Amygdala (tissue), 56 donors: ENCODE results near the gene PUM1.
"Not testable (repeated sequence)": the region's sequence is repeated elsewhere in the genome, so short reads cannot be mapped to it uniquely, and the experiment has no call there.

Experiments
- DNase-seq, 56 donors: peaks; one replicate each; lab custom pipeline; 2025; lab: John Stamatoyannopoulos, UW

The PUM1 gene

DNA sequence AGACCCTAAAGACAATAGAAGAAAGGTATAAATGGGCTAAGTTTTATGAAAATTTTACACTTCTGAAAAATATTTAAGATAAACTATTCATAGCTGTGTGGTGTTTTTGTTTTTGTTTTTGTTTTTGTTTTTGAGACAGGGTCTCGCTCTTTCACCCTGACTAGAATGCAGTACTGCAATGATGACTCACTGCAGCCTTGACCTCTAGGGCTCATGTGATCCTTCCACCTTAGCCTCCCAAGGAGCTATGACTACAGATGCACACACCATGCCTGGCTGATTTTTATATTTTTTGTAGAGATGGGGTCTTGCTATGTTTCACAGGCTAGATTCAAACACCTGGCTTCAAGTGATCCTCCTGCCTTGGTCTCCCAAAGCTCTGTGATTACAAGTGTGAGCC is 66.6 kb downstream of the PUM1 start:
- no peak for DNase-seq

DNA sequence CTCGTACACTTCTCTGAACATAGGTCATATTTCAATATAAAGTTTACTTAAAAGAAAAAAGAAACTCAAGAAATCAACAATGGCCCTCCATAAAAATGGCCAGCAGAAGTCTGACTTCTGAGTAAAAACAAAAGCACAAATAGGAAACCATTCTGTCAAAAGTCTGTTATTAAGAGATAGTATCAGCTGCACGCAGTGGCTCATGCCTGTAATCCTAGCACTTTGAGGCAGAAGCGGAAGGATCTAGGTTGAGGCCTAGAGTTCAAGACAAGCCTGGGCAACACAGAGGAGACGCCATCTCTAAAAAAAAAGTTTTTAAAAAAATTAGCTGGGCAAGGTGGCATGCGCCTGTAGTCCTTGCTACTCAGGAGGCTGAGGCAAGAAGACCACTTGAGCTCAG is 67.3 kb downstream of the PUM1 start:
- no peak for DNase-seq

DNA sequence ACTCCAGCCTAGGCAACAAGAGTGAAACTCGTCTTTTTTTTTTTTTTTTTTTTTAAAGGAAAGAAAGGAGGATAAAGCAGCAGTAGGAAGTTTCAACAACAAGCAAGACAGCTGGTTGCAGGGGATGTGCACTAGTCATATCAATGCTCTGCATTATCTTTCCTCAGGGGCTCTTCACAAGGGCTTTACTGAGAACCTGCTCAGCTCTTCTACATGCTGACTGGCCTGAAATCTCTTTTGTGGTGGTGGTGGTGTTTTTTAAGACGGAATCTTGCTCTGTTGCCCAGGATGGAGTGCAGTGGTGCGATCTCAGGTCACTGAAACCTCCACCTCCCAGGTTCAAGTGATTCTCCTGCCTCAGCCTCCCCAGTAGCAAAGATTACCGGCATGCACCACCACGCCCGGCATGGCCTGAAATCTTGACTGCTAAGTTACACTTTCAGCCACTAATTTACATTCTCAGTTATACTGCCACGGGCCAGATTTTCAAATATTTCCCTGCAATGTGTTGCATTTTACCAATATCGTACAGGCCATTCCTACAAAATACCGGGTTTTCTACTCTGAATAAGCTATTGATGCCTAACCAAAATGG is 68.0 kb downstream of the PUM1 start:
- DNase-seq: no peak

DNA sequence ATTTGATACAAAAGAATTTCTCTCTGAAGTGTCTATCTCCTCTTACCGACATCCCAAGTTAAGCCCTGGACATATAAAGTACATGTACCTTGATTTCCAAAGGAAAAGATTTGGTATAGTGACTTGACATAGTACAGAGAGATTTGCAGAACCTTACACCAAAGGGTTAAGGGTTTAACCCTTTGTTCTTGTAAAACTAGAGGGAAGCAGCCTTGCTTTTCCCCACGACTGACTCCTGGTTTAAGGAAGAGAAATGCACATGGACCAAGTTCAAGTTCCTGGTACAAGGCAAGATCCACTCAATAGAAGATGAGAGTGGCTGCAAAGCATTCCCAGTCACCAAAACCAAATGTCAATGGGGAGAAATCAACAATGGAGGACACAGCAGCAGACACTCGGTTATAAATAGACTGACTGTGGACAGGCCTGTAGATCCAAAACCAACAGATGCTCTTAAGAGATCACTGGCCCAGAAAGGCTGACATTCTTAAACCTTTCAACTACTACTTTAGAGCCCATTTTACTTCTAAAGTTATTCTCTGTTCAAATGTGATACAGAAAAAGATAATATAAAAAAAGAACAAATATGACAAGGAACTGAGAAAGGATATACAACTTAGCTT is 69.4 kb downstream of the PUM1 start:
- DNase-seq: no peak

DNA sequence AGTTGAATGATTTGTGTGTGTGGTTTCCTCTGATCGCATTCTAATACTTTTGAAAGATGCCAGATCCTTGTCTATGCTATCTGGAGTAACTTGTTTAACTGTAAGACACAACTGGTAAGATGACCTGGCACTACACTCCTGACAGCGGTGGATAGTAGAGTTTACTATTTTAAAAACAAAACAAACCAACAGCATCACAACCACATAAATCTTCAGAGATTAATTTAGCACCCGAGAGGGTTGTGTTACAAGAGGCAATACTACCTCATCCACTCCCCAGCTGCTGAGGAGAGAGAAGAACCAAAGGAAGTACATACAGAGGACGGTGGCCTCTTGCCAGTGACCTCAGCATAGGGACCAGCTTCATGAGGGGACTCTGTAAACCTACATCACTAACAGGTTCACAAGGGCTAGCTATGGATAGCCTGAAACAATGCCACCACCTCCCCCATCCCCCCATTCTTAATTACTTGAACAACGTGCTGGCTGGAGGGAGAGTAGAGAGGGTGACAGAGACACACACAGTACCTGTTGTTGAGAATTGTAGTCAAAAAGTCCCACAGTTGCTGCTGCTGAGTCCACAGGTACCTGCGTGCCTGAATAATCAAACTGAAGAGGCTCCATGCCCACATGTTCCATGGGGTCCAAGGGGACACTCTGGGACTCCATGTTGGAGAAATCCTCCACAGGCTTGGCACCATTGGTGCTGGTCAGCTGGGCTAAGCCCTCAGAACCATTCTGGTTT is 73.5 kb downstream of the PUM1 start:
- DNase-seq: no peak

DNA sequence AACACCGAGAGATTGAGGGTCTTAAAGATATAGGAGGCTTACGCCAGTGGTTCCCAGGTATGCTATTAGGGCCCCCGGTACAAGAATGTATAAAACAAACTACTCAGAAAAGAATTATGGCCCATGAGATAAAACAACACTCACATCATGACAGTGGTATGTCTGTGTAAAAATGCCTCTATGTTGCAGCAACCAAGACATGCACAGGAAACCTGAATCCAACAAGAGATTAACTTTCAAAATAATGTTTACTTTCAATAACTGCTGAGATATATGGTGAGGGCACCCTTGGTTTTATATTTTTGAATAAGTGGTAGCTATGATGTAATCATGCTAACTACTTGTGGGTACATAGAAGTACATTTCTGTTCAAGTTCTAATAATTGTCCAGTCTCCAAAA is 74.9 kb downstream of the PUM1 start:
- no peak for DNase-seq

DNA sequence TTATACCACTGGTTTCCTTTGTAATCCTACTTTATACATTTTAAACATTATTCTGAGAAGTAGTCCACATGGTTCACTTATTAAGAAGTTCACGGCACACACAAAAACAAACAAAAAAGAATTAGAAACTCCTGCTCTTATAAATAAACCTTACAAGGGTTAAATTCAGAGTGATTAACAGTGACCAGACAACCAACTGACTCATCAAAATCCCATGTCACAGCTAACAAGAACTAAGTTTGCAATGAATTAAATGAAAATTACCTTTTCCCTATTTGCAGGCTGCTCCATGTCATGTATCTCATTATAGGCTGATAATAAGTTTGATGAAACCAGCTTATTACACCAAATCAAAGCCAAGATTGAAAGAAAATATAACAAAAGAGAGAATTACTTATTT is 77.5 kb downstream of the PUM1 start:
- DNase-seq: no peak

DNA sequence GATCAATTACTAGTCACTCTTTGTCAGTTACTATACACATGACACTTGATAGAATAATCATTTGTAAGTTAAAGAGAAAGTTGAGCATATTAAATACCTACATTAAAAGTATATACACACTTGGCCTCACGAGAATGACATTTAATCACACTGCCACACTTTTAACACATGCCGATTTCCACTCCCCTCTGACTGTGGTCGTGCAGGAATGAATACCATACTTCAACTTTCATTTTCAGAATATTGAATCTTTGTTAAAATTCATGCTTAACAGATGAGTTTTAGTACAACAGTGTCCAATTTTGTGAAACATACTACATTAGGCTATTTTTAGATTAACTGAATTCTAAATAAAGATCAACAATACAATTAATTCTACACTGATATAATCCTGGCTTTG is 78.8 kb downstream of the PUM1 start:
- no peak for DNase-seq

DNA sequence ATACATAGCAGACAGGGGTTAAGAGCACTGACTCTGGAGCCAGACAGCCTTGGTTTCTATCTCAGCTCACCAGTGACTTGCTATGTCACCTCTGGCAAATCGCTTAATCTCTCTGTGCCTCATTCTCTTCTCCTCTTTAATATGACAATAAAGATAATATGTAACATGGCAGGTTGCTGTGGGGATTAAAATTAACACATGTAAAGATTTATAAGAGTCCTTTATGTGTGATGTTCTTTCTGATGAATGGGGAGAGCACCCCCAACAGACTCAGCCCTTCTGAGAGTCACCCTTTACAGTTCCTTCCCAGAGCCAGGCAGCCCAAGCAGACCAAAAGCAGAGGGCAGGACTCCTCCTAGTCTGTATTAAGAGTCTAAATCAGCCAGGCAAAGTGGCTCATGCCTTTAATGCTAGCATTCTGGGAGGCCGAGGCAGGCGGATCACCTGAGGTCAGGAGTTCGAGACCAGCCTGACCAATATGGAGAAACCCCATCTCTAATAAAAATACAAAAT is 80.5 kb downstream of the PUM1 start:
- DNase-seq: no peak

DNA sequence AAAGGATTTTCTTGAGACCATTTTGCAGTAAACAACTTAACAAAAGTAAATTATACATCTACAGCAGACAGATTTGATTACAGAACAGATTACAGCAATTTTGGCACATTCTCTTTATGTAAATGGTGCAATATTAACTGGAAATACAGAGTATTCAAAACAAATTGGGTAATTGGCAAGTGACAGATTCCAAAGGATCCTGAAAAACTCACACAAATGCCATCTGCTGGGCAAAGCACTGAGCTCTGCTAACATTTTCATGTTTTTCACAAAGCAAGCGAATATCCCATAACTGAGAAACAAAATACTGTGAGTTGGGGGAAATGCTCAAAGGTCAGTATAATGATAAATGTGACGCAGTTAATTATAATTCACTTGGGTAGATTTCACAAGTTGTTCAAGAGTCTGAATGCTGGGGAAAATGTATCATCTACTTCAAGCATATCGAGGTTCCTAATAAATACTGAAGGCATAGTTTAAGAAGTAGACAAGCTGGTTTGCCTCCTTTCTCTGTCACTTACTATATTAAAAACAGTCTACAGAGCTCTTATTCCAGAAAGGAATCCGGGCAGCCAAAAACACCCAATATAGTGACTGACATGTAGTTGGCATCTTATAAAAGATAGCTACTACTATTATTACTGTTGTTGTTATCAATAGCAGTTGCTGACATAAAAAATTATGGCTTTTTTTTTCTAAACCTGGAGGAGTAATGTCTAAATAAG is 81.2 kb downstream of the PUM1 start:
- DNase-seq: no peak

DNA sequence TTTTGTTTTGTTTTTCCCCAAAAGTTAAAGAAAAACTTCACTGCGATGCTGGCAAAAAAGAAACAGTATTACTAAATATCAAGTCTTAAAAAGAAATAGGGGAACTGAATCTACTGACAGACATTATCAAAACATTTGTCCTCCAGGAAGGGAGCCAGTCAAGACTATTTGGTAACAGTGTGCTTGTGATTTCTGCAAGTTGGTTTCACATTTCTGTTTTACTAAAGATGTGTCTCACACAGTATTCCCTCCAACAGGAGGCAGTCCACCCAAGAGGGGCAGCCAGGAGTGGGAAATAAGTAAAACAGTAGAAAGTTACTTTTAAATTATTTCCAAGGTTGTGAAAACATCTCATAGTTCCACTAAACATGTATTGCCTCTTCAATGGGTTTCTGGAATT is 82.6 kb downstream of the PUM1 start:
- DNase-seq: peak in 1 of 56 donors; percentile 14

DNA sequence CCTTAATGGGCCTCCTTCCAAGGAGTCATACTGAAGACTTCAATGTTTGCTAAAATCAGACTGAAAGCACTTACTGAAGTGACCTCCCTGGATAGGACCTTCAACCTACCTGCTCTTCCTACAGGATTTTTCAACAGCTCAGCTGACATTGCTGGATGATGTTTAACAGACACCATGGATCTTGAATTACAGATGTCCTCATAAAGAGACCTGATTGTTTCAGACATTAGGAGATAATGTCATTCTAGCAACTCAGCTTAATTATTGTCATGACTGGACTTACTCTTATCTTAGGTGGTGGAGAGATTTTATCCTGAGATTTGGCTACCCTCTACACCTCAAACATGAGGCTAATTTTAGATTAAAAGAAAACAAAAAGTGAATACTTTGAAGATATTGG is 83.1 kb downstream of the PUM1 start:
- no peak for DNase-seq

DNA sequence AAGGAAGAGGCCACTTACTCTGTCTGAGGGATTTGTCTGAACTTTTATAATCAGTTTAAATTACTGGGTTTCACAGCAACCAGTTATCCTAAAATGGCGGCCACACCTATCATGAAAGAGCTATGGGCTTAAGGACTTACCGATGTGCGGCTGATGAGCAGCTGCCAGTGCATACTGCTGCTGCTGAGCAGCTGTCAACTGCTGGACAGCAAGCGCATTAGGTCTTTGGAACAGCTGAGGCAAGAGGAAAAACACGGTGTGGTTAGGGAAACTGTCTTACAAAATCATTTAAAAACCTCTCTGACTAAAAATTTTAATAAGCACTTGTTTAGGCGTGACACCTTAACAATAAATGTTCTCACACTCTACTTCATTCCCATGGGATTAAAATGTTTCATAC is 84.3 kb downstream of the PUM1 start:
- no peak for DNase-seq

DNA sequence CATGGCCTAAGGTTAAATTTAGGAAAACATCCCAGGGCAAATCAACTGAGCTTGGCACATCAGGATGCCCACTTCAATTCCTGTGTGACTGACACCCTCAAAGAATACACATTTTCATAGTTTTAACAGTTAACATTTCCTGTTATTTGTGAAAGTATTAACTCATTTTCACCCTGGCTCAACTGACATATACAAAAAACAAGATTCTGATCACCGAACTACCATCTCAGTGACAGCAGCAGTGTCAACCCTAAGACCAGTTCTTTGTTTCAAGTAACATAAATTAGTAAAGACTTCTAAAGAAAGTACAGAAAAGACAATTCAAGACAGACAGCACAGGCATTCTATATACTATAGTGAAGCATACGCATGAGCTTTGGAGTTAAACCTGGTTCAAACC is 88.0 kb downstream of the PUM1 start:
- DNase-seq: no peak

DNA sequence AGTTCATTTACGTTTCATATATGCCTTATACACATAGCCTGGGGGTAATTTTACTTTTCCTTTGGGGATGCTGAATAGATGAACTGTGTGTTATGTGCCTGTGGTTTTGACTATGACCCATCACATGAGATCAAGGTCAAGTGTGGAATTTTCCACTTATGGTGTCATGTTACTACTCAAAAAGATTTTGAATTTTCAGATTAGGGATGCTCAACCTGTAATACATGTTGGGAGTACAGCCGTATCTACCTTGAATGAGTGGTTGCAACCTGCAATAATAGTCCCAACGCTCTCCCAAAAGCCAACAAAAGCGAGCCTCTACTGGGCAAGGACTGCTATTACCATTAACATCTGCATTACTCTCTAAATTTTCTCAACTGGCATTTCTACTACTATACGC is 88.4 kb downstream of the PUM1 start:
- DNase-seq: no peak

DNA sequence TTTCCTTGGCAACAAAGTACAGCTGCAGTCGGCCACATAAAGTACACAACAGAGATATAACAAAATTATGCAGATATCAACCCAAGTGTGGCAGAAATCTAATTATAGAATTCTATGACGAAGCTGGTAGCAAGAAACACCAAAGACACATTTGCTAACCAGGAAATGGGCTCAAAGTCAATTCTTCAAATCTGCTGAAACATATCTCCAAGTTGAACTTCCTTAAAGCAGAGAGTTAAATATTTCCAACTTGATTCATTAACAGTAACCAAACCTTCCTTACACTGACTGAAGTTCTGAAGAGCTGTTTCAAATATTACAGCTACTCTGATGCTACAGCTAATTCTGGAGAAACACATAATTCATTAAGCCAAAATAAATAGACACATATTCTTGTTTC is 89.4 kb downstream of the PUM1 start:
- no peak for DNase-seq

DNA sequence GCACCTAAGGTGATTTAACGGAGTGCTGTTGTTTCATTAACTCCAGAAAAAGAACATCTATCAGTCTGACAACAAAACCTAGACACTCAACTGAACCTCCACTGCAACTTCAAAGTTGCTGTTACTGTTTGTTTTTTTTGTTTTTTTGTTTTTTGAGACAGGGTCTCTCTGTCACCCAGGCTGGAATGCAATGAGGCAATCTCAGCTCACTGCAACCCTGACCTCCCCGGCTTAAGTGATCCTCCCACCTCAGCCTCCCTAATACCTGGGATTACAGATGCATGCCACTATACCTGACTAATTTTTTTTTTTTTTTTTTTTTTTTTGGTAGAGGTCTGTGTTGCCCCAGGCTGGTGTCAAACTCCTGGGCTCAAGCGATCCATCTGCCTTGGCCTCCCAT is 90.3 kb downstream of the PUM1 start:
- no peak for DNase-seq

DNA sequence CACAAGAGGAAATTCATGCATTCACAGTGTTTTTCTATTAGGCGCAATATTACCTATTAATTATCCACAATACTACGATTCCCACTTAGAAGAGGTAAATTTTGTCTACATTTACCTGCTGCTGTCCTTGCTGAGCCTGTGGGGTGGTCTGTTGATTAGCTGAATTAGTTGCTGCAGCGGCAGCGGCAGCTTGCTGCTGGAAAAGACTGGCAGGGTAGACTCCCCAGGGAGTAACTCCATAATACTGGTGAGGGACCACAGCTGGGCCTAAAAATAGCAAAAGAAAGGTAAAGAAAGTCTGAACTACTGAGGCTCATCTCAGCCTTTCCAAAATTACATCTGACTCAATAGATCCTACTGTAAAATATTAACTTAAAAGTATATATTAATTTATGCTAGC is 91.0 kb downstream of the PUM1 start:
- no peak for DNase-seq

DNA sequence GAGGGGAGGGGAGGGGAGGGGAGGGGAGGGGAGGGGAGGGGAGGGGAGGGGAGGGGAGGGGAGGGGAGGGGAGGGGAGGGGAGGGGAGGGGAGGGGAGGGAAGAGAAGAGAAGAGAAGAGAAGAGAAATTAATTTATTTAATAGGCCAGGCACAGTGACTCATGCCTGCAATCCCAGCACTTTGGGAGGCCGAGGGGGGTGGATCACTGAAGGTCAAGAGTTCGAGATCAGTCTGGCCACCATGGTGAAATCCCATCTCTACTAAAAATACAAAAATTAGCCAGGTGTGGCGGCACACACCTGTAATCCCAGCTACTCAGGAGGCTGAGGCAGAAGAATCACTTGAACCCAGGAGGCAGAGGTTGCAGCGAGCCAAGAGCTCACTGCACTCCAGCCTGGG is 93.2 kb downstream of the PUM1 start:
- not testable (repeated sequence) for DNase-seq

DNA sequence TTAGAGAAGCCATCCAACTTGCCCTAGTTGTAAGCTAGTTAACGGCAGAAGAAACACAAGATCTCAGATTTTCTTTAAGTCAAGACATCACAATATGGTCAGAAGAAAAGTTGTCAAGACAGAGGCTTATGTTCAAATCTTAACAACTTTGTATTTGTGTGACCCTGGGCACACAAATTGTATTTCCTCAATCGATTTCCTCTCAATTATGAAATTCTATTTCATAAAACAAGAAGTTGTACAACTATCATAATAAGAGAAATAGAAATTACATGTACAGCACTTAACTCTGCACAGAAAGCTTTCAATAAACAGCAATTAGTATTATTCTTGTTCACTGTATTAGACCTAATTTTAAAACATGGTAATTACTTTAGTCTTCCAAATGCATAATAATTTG is 94.0 kb downstream of the PUM1 start:
- no peak for DNase-seq

DNA sequence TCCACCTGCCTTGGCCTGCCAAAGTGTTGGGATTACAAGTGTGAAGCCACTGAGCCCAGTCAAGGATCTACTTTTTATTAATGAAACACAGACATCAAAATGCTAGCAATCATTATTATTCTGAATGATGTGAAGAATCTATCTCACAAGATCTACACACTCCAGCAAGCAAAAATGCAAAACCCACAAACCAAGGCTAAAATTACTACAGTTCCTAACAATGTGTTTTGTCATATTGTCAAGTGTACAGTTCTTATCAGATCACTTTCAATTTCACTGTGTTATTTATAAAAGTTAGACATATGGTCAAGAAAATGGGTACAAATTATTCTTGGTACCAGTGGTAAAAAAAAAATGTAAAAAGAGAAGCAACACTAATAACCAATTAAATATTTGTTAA is 95.6 kb downstream of the PUM1 start:
- DNase-seq: no peak
